GM12878 (cell line): ENCODE measurements around the gene TBXAS1.

Experiments
- BHLHE40 ChIP-seq, 2 experiments: fragments of 450-650 bp in 1 of 2; IDR thresholded peaks; 2 replicates each; pipeline ENCODE4 v1.6.1; 2011 to 2017; ENCODE audit warnings: low read depth in 2 of 2, borderline replicate concordance in 1 of 2, improper control_type of control experiment in 1 of 2, low read length in 1 of 2, mild to moderate bottlenecking in 1 of 2
- GATAD2B ChIP-seq: fragments of 450-650 bp; conservative IDR thresholded peaks from 2 replicates; pipeline ENCODE4 v1.6.1; 2017; ENCODE audit warnings: low read depth, mild to moderate bottlenecking, moderate library complexity
- REST ChIP-seq: IDR thresholded peaks from 2 replicates; pipeline ENCODE4 v1.6.1; 2012; ENCODE audit warnings: mild to moderate bottlenecking, low read depth, low read length
- SPI1 ChIP-seq: IDR thresholded peaks from 2 replicates; pipeline ENCODE4 v1.6.1; 2011; ENCODE audit warnings: low read depth, mild to moderate bottlenecking, low read length, moderate library complexity, borderline replicate concordance; ENCODE audit not compliant: insufficient read depth

DNA sequence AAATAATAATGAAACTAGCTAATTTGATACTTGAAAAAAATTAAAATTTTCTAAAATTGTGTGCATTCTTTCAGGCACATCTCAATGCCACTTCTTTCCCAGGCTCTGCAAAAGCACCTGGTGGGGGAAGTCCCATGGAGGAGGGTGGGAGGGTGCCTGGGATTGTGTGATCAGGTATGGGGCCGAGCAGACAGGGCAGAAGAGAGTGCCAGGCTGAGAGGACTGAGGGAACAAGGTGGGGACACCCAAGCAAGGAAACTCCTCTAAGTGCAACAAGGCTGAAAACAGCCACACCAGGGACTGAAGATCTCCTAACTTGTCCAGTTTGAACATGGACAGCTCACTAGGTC is 219.9 kb downstream of the TBXAS1 start:
- no peak for TF ChIP-seq REST
- TF ChIP-seq BHLHE40 (IDR thresholded peaks at IDR 0.05; ENCODE audit: borderline replicate concordance in 1 of 2, low read depth in 2 of 2, low read length in 1 of 2) = no peak
- TF ChIP-seq GATAD2B = no peak
- TF ChIP-seq SPI1 = no peak
